Activated CD8-positive, alpha-beta memory T cell treated with anti-CD3 and anti-CD28 coated beads, Interleukin-2, amount 10 ng/mL, durations not matched to agents 7 days and 5 days (primary cell): Measurements from ENCODE around the gene PHC2. TPM values are rescaled to one million over a fixed set of nuclear protein-coding genes. Genes with fewer than 3 reads are reported as not detected.

ENCODE experiments used
- ATAC-seq: fragments of 150-1000 bp; cut with Tn5 transposase; one replicate; pipeline ENCODE4 v1.10.0; 2021; ENCODE audit warnings: moderate library complexity
- CTCF ChIA-PET: fragments of 350-600 bp; sonication (Branson Sonifier 250); formaldehyde crosslinking; loops from one replicate; lab custom pipeline; 2021; ENCODE audit warnings: antibody characterized with exemption; lab: Charles Lee
- DNase-seq: peaks from one replicate; pipeline ENCODE4 v3.0.0-alpha.2; 2020
- H3K27ac Mint-ChIP-seq: one replicate; pipeline ENCODE4 v1.8.0; 2021; ENCODE audit warnings: mild to moderate bottlenecking, mixed read lengths
- H3K27me3 Mint-ChIP-seq: one replicate; pipeline ENCODE4 v1.8.0; 2021; ENCODE audit warnings: mixed read lengths
- H3K36me3 Mint-ChIP-seq: one replicate; pipeline ENCODE4 v1.8.0; 2021; ENCODE audit warnings: mild to moderate bottlenecking, mixed read lengths
- H3K4me1 Mint-ChIP-seq: one replicate; pipeline ENCODE4 v1.8.0; 2021; ENCODE audit warnings: mixed read lengths
- H3K4me3 Mint-ChIP-seq: one replicate; pipeline ENCODE4 v1.8.0; 2021; ENCODE audit warnings: mild to moderate bottlenecking, moderate library complexity, mixed read lengths
- H3K9me3 Mint-ChIP-seq: one replicate; pipeline ENCODE4 v1.8.0; 2022; ENCODE audit warnings: low read depth, mixed read lengths
- total RNA-seq, 2 experiments: library from RNA; stranded (reverse); gene quantifications; one replicate each; pipeline ENCODE4 v1.2.3, GENCODE V29; 2021

Gene PHC2
- total RNA-seq, 2 experiments from 2014 or later, result 36.4 to 43.0 TPM

- DNase-seq (no peak), ATAC-seq (no peak)
- Mint-ChIP-seq H3K27me3 (peaks cover 14% of the 10 kb centered on the region), H3K36me3 (peaks cover 11% of the 10 kb centered on the region), H3K4me3 (no peak overlapping the region), H3K27ac (no peak overlapping the region), H3K9me3 (peaks cover 2% of the 10 kb centered on the region), H3K4me1 (peaks cover 24% of the 10 kb centered on the region)
- CTCF ChIA-PET, result interaction anchor here (4.5 kb wide), 1 partner anchor 12 kb away, joined by 24 read pairs; no protein-coding TSS in a partner anchor
These were observed 124.0 kb downstream of the PHC2 start for GRCh38 chr1:33306653-33307493.

- H3K4me3 Mint-ChIP-seq, result no peak overlapping the region
- DNase-seq (no peak), ATAC-seq (no peak)
- peaks cover 2% of the 10 kb centered on the region for H3K9me3 Mint-ChIP-seq
- H3K27ac Mint-ChIP-seq, result no peak overlapping the region
- peaks cover 28% of the 10 kb centered on the region for H3K4me1 Mint-ChIP-seq
- peaks cover 11% of the 10 kb centered on the region for H3K36me3 Mint-ChIP-seq
- CTCF ChIA-PET, result interaction anchor here (4.5 kb wide), 1 partner anchor 11 kb away, joined by 24 read pairs; no protein-coding TSS in a partner anchor
- H3K27me3 Mint-ChIP-seq, result peaks cover 14% of the 10 kb centered on the region
These were observed 124.9 kb downstream of the PHC2 start for GRCh38 chr1:33305816-33306652.

GRCh38 chr1:33305016-33305415 lies 125.9 kb downstream of the PHC2 start:
- CTCF ChIA-PET, result interaction anchor here (4.5 kb wide), 1 partner anchor 10 kb away, joined by 24 read pairs; no protein-coding TSS in a partner anchor
- H3K27ac Mint-ChIP-seq, result no peak overlapping the region
- H3K9me3 Mint-ChIP-seq, result peaks cover 2% of the 10 kb centered on the region
- no peak for ATAC-seq
- peaks cover 14% of the 10 kb centered on the region for H3K27me3 Mint-ChIP-seq
- peaks cover 11% of the 10 kb centered on the region for H3K36me3 Mint-ChIP-seq
- no peak for DNase-seq
- H3K4me3 Mint-ChIP-seq, result no peak overlapping the region
- H3K4me1 Mint-ChIP-seq, result peaks cover 28% of the 10 kb centered on the region

- Mint-ChIP-seq H3K27me3 (peaks cover 14% of the 10 kb centered on the region), H3K9me3 (peaks cover 2% of the 10 kb centered on the region), H3K27ac (peak overlapping the region; percentile 77), H3K4me3 (no peak overlapping the region), H3K36me3 (peaks cover 13% of the 10 kb centered on the region), H3K4me1 (peaks cover 40% of the 10 kb centered on the region)
- DNase-seq (peak; percentile 85), ATAC-seq (peak; percentile 77)
- CTCF ChIA-PET, result interaction anchor here (4.5 kb wide), 1 partner anchor 7 kb away, joined by 24 read pairs; no protein-coding TSS in a partner anchor
These were observed 128.6 kb downstream of the PHC2 start for GRCh38 chr1:33302325-33302724.

GRCh38 chr1:33301273-33301984 lies 129.5 kb downstream of the PHC2 start:
- CTCF ChIA-PET, result no interaction called here
- DNase-seq, result no peak
- no peak for ATAC-seq
- Mint-ChIP-seq H3K36me3 (peaks cover 16% of the 10 kb centered on the region), H3K4me3 (no peak overlapping the region), H3K27me3 (peaks cover 12% of the 10 kb centered on the region), H3K4me1 (peaks cover 40% of the 10 kb centered on the region), H3K9me3 (peaks cover 2% of the 10 kb centered on the region), H3K27ac (peak overlapping the region; percentile 77)

- DNase-seq, result no peak
- no peak for ATAC-seq
- CTCF ChIA-PET, result no interaction called here
- no peak overlapping the region for H3K4me3 Mint-ChIP-seq
- peaks cover 2% of the 10 kb centered on the region for H3K9me3 Mint-ChIP-seq
- H3K27me3 Mint-ChIP-seq, result peaks cover 4% of the 10 kb centered on the region
- no peak overlapping the region for H3K27ac Mint-ChIP-seq
- H3K4me1 Mint-ChIP-seq, result peaks cover 41% of the 10 kb centered on the region
- peaks cover 17% of the 10 kb centered on the region for H3K36me3 Mint-ChIP-seq
These were observed 130.2 kb downstream of the PHC2 start for GRCh38 chr1:33300673-33301072.

GRCh38 chr1:33299461-33300155 lies 131.3 kb downstream of the PHC2 start:
- Mint-ChIP-seq H3K36me3 (peaks cover 17% of the 10 kb centered on the region), H3K27ac (no peak overlapping the region), H3K4me1 (peaks cover 48% of the 10 kb centered on the region), H3K4me3 (no peak overlapping the region), H3K9me3 (peaks cover 2% of the 10 kb centered on the region), H3K27me3 (no peaks in the 10 kb centered on the region)
- CTCF ChIA-PET, result interaction anchor here (1.5 to 7.5 kb wide), 4 partner anchors 45 to 172 kb away, joined by 4 to 107 read pairs (median 42); partner anchors contain the start of gene ZSCAN20
- ATAC-seq (no peak), DNase-seq (no peak)

- Mint-ChIP-seq H3K36me3 (peaks cover 12% of the 10 kb centered on the region), H3K4me1 (peaks cover 42% of the 10 kb centered on the region), H3K27me3 (no peaks in the 10 kb centered on the region), H3K4me3 (no peak overlapping the region), H3K27ac (no peak overlapping the region), H3K9me3 (peaks cover 2% of the 10 kb centered on the region)
- ATAC-seq (peak; percentile 61), DNase-seq (peak; percentile 76)
- CTCF ChIA-PET, result interaction anchor here (0.6 to 7.5 kb wide), 17 partner anchors 13 to 898 kb away, joined by 3 to 107 read pairs (median 4); partner anchors contain the start of genes TRIM62 and ZSCAN20
These were observed 132.1 kb downstream of the PHC2 start for GRCh38 chr1:33298623-33299277.

GRCh38 chr1:33297911-33298622 lies 132.8 kb downstream of the PHC2 start:
- ATAC-seq, result no peak
- CTCF ChIA-PET, result interaction anchor here (0.6 to 7.5 kb wide), 19 partner anchors 14 to 897 kb away, joined by 3 to 107 read pairs (median 4); partner anchors contain the start of genes TRIM62 and ZSCAN20
- peak overlapping the region; percentile 25 for H3K27ac Mint-ChIP-seq
- H3K4me1 Mint-ChIP-seq, result peaks cover 36% of the 10 kb centered on the region
- H3K4me3 Mint-ChIP-seq, result no peak overlapping the region
- H3K27me3 Mint-ChIP-seq, result no peaks in the 10 kb centered on the region
- peaks cover 2% of the 10 kb centered on the region for H3K9me3 Mint-ChIP-seq
- peaks cover 12% of the 10 kb centered on the region for H3K36me3 Mint-ChIP-seq
- no peak for DNase-seq

GRCh38 chr1:33296824-33297223 lies 134.1 kb downstream of the PHC2 start:
- Mint-ChIP-seq H3K4me3 (no peak overlapping the region), H3K4me1 (peaks cover 24% of the 10 kb centered on the region), H3K27ac (no peak overlapping the region), H3K36me3 (peaks cover 6% of the 10 kb centered on the region), H3K27me3 (no peaks in the 10 kb centered on the region), H3K9me3 (no peaks in the 10 kb centered on the region)
- ATAC-seq (no peak), DNase-seq (no peak)
- CTCF ChIA-PET, result interaction anchor here (0.7 to 7.5 kb wide), 19 partner anchors 8 to 776 kb away, joined by 3 to 107 read pairs (median 8); partner anchors contain the start of genes TRIM62 and ZSCAN20

GRCh38 chr1:33296082-33296458 lies 134.8 kb downstream of the PHC2 start:
- DNase-seq (no peak), ATAC-seq (no peak)
- Mint-ChIP-seq H3K9me3 (no peaks in the 10 kb centered on the region), H3K27ac (no peak overlapping the region), H3K4me1 (peaks cover 20% of the 10 kb centered on the region), H3K36me3 (peaks cover 6% of the 10 kb centered on the region), H3K27me3 (no peaks in the 10 kb centered on the region), H3K4me3 (no peak overlapping the region)
- CTCF ChIA-PET, result interaction anchor here (0.7 to 7.5 kb wide), 46 partner anchors 9 to 776 kb away, joined by 3 to 107 read pairs (median 5); partner anchors contain the start of genes TRIM62 and ZSCAN20
